GM18498 (cell line): Measurements from ENCODE around the gene CCL11.
"Not testable (repeated sequence)": the region's sequence is repeated elsewhere in the genome, so short reads cannot be mapped to it uniquely, and the experiment has no call there.

Source experiments
- ATAC-seq: cut with Tn5 transposase; IDR thresholded peaks from one replicate; pipeline ENCODE4 v1.9.1; 2021; ENCODE audit warnings: mild to moderate bottlenecking, moderate library complexity; ENCODE audit not compliant: unreplicated experiment

The CCL11 gene

DNA sequence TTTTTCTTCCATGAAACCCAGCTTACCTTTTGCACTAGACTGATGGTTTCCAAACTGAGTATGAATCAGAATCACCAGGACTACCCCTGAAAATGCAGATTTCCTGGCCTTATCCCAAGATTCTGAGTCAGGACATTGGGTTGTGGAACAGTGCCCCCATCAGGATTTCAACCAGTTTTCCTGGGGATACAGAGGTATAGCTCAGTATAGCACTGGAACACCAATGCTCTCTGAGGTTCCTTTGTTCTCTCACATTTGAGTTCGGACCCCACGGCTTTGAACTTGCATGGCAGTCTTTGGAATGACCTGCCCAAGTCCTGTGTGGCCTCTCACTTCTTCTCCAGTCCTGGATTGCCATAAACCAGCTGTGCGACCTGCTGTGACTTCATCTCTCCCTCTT, 20.9 kb downstream of the CCL11 start:
- no peak for ATAC-seq

DNA sequence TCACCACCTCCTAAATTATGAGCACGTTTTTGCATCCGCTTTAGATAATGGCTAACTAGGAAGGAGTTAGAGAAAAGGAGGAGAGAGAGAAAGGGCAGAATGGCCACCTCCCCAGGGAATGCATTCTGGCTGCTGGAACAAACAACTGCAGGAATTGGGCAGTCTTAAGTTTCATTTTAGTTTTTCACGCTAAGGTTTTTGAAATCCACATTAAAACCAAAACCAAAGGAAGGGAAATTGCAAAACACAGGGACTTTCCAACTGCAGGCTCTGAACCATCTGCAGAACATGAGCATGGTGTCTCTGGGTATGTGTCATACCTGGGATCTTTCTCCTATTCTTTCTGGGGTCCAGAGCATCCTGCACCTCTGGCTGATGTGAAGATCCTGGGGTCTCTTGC, 21.6 kb downstream of the CCL11 start:
- no peak for ATAC-seq

DNA sequence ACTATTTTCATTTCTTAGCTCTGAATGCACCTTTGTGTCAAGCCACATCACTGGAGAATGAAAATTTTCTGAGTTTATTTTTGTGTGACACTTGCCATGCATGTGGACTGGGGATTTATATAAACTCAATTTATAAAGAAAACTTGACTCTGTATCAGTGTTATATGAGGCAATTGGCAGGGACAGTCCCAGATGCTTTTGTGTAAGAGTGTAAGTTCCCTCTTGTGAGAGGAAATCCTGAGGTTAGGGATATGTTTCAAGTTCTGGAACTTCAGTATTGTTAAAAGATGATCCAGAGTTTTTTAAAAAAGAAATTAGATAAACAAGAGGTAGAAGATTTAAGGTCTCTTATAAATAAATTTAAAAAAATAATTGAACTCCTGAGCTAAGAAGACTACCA, 22.8 kb downstream of the CCL11 start:
- ATAC-seq, result no peak

DNA sequence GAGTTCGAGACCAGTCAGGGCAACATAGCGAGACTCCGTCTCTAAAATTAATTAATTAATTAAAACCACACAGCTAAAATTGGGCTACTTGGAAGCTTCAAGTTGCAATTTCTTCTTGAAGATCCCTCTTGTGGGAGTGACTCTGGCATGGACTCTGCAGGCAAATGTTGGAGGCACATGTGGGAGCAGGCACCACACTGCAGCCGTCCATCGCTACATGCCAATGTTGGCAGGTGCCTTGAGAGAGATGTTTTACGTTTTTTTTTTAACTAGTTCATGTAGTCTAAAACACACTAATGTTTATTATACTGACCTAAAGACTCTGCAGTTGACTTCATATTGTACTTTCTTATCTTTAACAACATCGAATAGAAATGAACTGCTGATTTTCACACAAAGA, 25.7 kb downstream of the CCL11 start:
- ATAC-seq, result no peak

DNA sequence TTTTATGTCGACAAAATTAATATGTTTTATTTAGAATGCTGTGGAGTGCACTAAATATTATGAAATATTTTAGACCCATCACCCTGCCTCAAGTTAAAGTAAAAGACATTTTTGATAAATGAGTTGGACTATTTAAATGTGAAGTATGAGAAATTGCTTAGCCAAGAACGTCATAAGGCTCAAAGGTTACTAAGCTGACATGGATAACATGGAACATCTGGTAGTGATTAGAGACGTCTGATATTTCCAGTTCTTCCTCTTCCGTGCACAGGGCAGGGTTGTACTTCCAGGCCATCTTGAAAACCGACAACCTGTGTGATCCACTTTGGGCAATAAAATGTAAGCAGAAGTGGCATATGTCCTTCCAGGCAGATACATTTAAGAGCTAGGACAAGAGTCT, 26.5 kb downstream of the CCL11 start:
- ATAC-seq, result no peak

DNA sequence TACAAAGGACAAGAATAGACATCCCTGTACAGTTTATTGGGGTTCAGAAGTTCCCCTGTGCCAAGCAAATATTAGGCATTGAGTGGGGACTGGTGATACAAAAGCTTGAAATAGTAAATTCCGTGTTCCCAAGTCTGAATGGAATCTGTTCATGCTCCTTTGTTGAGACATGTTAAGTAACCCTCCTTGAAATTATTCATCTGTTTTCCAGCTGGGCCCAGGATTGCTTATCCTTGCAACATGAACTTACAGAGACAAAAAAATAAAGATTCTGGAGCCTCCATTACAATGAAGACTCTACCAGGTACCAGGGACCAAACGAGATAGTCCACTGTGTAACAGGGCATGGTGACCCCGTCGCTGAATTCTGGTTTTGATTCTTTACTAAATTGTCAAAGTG, 27.6 kb downstream of the CCL11 start:
- ATAC-seq, result no peak

DNA sequence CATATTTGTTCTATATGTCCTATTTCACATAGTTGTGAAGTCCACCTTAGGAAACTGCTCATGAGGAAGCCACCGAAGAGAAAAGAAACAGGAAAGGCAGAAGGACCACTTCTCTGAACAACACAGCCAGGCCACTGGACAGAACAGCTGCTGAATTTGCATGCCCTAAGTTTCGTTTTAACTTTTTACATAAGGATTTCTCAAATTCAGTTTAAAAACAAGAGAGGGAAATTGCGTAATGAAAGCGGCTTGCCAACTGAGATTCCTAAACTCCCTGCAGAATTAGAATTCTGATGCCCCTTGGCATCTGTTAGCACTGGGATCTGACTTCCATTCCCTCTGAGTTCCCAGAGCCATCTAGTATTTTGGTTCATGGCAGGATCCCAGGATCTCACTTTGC, 28.7 kb downstream of the CCL11 start:
- no peak for ATAC-seq

DNA sequence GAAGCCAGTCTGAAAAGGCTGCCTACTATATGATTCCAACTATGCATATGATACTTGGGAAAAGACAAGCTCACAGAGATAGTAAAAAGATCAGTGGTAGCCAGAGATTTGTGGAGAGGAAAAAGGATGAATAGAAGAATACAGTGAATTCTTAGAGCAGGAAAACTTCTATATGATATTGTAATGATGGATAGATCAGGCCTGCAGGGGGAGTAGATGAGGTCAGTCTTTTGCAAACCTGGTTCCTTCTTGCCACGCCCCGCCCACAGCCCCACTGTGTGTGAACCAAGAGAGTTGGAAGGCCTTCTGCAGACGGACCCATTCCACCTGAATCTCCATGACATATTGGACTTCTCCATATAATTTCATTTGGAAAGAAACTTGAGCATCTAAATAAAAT, 32.9 kb downstream of the CCL11 start:
- ATAC-seq, result no peak

DNA sequence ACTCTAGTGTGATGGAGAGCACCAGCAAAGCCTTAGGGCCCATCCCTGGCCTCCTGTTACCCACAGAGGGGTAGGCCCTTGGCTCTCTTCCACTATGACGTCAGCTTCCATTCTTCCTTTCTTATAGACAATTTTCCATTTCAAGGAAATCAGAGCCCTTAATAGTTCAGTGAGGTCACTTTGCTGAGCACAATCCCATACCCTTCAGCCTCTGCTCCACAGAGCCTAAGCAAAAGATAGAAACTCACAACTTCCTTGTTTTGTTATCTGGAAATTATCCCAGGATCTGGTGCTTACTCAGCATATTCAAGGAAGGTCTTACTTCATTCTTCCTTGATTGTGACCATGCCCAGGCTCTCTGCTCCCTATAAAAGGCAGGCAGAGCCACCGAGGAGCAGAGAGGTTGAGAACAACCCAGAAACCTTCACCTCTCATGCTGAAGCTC, 33.5 kb downstream of the CCL11 start, which contains the start of gene CCL8:
Gene CCL8 (plus strand): TSS at position 397 of the 445 bp plus-strand sequence. CDS start 67 bp downstream, outside the sequence.
- no peak for ATAC-seq

DNA sequence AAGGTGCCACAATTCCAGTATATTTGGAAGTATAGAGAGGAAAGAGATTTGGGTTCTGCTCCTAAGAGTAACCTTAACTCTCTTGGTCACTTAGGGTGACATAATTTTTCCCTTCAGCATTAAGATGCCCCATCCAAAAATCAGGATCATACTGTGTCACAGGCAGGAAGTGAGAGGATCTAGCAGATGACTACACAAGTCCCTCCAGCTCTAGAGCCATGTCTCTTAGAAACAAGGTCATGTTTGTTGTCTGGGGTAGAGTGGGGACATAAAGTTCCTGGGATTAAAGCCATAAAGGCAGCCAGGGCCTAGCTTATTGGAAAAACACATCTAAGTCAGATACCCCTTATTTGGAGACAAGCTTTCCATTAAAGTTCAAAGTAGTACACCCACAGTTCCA, 36.4 kb downstream of the CCL11 start:
- ATAC-seq, result no peak

DNA sequence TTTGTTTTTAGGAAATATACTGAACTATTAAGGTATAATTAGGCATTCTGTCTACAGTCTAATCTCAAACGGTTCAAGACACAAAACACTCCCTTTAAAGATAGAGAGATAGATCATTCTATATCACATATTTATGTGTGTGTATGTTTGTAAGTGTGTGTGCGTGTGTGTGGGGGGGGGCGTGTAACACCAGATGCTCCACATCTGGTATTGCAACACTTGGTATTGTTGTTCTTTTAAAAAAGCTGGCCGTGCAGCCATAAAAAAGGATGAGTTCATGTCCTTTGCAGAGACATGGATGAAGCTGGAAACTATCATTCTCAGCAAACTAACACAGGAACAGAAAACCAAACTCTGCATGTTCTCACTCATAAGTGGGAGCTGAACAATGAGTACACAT, 42.0 kb downstream of the CCL11 start:
- ATAC-seq, result not testable (repeated sequence)

DNA sequence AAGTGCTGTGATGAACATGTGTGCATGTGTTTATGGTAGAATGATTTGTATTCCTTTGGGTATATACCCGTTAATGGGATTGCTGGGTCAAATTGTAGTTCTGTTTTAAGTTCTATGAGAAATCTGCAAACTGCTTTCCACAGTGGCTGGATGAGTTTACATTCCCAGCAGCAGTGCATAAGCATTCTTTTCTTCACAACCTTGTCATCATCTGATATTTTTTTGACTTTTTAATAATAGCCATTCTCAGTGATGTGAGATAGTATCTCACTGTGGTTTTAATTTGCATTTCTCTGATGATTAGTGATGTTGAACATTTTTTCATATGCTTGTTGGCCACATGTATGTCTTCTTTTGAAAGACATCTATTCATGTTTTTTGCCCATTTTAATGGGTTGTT, 52.2 kb downstream of the CCL11 start:
- ATAC-seq, result no peak
